GM20000 (cell line): ENCODE data around the gene SPRTN.
A peak's percentile ranks its signal among the peaks of the same experiment; 100 is the strongest.

Experiments used
- DNase-seq: peaks from one replicate; pipeline ENCODE4 v3.0.0; 2012; ENCODE audit warnings: low spot score
- TF ChIP-seq, protein P1 (sequence below): IDR thresholded peaks from 2 replicates; pipeline ENCODE4 v1.5.1; 2012; ENCODE audit warnings: mild to moderate bottlenecking, control low read depth; ENCODE audit errors: extremely low read depth, missing control alignments

The SPRTN gene

DNA sequence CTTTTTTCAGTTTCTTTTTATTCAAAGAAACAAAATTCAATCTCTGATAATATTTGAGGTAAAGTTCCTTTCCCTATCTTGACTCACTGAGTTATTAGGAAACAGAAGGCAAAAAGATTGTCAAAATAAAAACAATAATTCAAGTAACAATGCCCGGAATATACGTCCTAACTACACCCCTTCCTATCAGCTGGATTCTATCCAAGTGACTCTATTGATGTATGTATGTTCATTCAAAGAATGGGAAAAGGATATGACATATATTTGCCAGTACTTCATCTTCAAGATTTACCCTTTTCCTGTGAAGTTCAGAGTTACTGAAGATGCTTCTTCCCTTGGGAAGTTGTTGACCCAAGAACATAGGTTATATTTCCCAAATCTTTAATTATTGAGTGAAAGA is 13.7 kb downstream of the SPRTN start:
- TF ChIP-seq, protein P1, sequence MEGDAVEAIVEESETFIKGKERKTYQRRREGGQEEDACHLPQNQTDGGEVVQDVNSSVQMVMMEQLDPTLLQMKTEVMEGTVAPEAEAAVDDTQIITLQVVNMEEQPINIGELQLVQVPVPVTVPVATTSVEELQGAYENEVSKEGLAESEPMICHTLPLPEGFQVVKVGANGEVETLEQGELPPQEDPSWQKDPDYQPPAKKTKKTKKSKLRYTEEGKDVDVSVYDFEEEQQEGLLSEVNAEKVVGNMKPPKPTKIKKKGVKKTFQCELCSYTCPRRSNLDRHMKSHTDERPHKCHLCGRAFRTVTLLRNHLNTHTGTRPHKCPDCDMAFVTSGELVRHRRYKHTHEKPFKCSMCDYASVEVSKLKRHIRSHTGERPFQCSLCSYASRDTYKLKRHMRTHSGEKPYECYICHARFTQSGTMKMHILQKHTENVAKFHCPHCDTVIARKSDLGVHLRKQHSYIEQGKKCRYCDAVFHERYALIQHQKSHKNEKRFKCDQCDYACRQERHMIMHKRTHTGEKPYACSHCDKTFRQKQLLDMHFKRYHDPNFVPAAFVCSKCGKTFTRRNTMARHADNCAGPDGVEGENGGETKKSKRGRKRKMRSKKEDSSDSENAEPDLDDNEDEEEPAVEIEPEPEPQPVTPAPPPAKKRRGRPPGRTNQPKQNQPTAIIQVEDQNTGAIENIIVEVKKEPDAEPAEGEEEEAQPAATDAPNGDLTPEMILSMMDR, result no peak
- DNase-seq, result no peak

DNA sequence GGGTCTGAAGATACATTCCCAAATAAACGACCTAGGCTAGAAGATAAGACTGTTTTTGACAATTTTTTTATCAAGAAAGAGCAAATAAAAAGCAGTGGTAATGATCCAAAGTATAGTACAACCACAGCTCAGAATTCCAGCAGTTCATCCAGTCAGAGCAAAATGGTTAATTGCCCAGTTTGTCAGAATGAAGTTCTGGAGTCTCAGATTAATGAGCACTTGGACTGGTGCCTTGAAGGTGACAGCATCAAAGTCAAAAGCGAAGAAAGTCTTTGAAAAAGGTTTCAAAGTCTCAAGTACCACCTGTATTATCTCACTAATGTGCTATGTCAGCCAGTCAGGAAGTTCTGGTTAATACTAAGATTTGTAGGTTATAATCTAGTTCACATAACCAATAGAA is 15.0 kb downstream of the SPRTN start:
- DNase-seq, result no peak
- TF ChIP-seq, protein P1, result no peak

DNA sequence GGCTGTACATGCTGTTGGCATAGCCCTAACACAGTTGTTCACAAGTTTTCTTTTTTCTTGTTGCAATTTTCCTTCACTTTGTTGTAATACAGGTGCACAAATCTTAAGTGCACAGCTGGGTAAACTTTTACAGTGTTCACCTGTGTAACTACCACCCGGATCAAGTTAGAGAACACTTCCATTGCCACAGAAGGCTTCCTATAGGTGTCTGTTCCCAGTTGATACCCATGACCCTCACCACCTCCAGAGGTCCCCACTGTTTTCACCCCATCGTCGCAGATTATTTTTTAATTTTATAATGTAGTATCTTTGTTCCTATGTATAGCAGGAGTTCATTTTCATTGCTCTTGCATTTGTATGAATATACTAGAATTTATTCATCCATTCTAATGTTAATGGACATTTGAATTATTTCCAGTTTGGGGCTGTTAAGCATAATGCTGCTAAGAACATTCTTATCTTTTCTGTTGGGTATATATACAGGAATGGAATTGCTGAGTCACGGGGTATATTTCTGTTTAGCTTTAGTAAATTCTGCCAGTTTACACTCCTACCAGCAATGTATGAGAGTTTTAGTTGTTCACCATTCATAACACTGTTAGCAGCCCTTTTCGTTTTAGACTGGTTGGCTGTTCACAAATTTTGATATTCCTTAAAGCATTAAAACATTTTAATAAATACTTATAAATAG is 16.4 kb downstream of the SPRTN start:
- TF ChIP-seq, protein P1, result no peak
- DNase-seq, result no peak

DNA sequence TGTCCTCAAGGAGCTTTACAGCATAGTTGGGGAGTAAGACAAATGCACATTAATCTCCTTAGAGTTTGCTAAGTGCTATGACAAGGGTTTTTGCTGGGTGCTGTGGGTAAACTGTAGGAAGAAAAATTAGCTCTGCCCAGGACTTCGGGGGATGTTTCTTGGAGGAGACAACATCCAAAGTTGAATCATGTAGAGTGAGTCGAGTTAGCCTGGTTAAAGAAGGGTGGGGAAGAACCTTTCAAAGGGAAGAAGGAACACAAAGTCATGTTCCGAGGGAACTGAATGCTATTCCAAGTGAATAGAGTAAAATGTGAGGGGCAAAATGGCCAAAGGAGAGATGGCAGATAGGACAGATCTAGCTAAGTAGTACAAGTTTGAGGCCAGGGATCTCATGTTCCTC is 17.1 kb downstream of the SPRTN start:
- TF ChIP-seq, protein P1, result no peak
- no peak for DNase-seq

DNA sequence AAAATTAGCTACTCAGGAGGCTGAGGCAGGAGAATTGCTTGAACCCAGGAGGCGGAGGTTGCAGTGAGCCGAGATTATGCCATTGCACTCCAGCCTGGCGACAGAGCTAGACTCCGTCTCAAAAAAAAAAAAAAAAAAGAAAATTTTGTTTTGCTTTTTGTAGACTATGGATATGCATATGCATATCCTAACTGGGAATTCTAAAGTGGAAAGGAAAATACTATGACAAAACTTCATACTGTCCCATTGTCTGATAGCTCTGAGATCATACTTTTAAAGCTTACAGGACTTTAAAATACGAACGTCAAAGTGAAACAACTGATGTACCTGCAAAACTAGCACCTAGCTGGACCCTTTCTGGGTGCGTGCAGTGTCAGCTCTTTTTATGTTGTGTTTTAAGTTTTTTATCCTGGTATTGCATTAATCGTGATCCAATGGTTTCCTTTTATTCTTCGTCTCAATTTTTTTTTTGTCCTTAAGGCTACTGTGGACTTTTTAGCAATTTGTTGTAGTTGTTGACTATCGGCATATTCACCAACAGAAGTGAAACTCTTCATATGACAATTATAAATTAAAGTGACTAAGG is 19.2 kb downstream of the SPRTN start:
- DNase-seq, result no peak
- TF ChIP-seq, protein P1, result no peak

DNA sequence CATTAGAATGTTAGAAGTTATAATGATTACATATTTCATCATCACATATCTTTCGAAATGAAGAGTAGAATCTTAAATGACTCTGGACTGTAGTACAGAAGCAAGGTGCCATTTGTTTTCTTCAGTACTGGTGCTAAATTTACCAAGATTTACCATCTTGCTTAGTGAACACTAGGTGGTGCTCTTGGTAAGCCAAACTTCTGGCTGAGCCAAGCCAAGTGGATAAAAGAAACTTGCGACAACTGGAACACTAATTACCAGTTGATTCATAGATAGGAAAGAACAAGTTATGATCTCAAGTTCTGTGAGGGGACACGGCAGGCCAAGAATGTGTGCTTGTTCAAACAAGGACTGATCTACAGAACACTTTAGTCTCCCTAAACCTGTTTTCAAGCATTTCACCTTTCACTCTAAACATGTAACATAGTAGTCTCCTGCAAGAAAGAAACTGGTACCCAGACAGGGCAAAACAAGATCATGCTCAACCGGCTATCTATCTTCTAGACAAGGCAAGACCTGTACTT is 19.8 kb downstream of the SPRTN start:
- TF ChIP-seq, protein P1, result peak; percentile 52
- DNase-seq, result peak; percentile 53

DNA sequence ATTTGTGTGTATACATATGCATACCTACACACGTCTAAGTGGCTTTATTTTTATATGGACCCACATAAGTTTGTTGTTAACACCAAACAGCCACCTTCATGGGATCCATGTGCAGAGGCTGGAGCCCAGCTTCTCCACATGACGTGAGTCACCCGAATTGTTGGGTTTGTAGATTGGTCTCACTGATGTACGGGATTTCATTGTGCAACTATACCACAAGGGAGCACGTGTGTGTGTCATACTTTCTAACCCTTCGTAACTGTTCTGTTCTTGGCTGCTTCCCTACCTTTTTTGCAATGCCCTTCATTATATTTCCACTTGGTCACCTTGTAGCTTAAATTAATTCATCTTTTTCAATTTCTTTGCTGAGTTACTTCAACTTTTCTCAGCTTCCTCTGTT is 21.0 kb downstream of the SPRTN start:
- no peak for DNase-seq
- TF ChIP-seq, protein P1, result no peak
